Cardiac atrium fibroblast (primary cell): ENCODE data around the gene CROCC2. TPM values are rescaled to one million over a fixed set of nuclear protein-coding genes. Genes with fewer than 3 reads are reported as not detected.

Experiments
- total RNA-seq: library from RNA; depleted of rRNA; stranded (reverse); fragments of >200 nt; gene quantifications from 2 replicates; pipeline ENCODE4 v1.2.3, GENCODE V29; 2015

Gene CROCC2
- 1.8 TPM in 1 of 2 replicates, not detected in the other for total RNA-seq

GRCh38 chr2:240906141-240906910 is at the start of gene CROCC2:
Gene CROCC2 (plus strand): TSS chr2:240906336. CDS start chr2:240906514, 178 bp downstream.

GRCh38 chr2:240868286-240869108 is 37.6 kb upstream of the CROCC2 start, which contains the start of gene AGXT:
Gene AGXT (plus strand): TSS chr2:240868824. CDS start chr2:240868866, 42 bp downstream.

DNA sequence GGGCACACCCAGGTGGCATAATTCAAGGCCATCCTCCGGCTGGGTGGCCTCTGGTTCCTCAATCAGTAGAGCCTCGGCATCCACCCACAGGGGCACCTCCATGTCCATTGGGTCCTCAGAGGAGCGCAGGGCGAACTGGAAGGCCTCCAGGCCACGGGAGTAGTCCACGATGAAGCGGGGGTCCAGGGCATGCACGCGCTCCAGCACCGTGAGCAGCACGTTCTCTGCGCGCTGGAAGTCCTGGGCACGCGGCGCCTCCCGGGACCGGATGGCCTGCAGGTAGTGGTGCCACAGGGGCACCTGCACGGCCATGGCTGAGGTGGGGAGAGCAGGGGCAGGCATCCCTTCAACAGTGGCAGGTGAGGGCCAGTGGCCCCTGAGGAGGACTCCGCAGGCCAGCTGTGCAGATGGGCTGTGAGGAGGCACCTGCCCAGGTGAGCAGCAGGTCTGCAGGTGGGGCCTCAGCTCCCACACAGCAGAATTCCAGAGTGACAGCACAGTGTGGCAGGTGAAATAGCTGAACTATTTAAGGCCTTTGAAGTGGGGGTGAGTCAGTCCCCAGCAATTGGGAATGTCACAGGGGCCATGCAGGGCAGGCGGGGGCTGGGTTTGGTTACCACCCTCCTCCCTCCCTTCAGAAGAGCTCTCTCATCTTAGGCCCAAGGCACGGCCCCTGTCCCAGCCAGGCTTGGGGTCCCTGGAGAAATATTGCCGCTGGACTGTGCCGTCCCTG is 10.3 kb upstream of the CROCC2 start, which contains the start of gene MAB21L4:
MAB21L4 (minus strand) TSS at position 501 of the 733 bp plus-strand sequence; CDS start at position 342, 159 bp downstream.

DNA sequence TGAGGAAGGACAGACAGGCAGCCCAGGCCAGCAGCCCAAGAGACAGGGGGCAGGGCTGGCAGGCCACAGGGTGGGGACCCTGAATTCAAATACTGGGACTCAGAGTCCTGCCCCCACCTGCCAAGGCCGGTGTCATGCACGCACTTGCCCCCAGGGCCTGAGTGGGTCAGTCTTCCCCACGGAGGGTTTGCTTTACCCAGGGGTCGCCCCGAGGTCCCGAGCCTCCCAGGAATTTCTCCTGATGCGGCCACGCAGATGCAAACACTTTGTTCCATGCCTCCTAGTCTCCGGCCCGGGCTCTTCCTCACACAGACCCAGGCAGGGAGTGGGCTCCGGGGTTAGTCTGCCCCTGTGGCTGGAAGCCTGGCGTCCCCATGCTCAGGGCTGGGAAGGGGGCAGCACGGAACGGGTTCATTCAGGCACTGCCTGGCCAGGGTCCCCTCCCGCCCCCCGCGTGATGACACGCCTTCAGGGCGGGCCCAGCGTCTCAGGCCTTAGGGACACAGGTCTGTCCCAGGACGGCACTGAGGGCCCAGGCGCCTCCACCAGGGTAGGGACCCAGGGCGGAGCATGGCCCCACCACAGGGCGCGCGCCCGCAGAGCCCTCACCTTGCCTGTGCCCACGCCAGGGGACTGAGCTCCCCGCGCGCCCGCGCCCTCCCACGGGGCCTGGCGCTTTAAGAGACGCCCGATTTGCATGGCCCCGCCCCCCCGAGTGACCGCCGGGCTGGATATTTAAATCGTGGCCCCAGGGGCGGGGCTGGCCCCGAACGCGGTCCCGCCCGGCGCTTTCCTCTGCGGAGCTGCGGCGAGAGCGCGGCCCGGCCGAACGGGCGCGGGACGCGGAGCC is 91.9 kb downstream of the CROCC2 start, which contains the start of gene SNED1:
SNED1 (plus strand) TSS at position 763 of the 850 bp plus-strand sequence. CDS start 220 bp downstream, outside the sequence.

Other genes with a start within 250 kb of the CROCC2 start
- not detected in 2 replicates for gene AQP12B, start 223.5 kb upstream of the CROCC2 start, total RNA-seq
- gene AQP12A, start 214.5 kb upstream of the CROCC2 start, total RNA-seq, result not detected in 2 replicates
- gene KIF1A, start 86.1 kb upstream of the CROCC2 start, total RNA-seq, result not detected in 2 replicates
- gene AGXT, start 37.5 kb upstream of the CROCC2 start, total RNA-seq, result not detected in 2 replicates
- not detected in 2 replicates for gene MAB21L4, start 10.2 kb upstream of the CROCC2 start, total RNA-seq
- 38.1 and 84.5 TPM in 2 replicates for gene SNED1, start 92.3 kb downstream of the CROCC2 start, total RNA-seq
- 16.5 and 26.4 TPM in 2 replicates for gene MTERF4, start 196.0 kb downstream of the CROCC2 start, total RNA-seq
- gene PASK, start 243.1 kb downstream of the CROCC2 start, total RNA-seq, result 0.54 and 1.9 TPM in 2 replicates
- 63.9 and 77.3 TPM in 2 replicates for gene PPP1R7, start 244.1 kb downstream of the CROCC2 start, total RNA-seq